Lung (tissue), 12 donors: ENCODE data around the gene SLC10A3. TPM values are rescaled to one million over a fixed set of nuclear protein-coding genes. Genes with fewer than 3 reads are reported as not detected.

ENCODE experiments used
- ATAC-seq: fragments of 200-7000 bp; cut with Tn5 transposase; one replicate; pipeline ENCODE4 v1.9.1; 2020; ENCODE audit warnings: moderate number of reproducible peaks; ENCODE audit not compliant: insufficient read depth, low FRiP score
- DNase-seq, 3 donors: peaks; one replicate each; pipeline ENCODE4 v3.0.0-alpha.2; 2013 to 2017
- H3K27ac ChIP-seq, 2 donors: one replicate each; pipeline ENCODE4 v1.5.1; 2013; ENCODE audit warnings: mild to moderate bottlenecking in 2 of 2, moderate library complexity in 2 of 2, control low read depth in 1 of 2, inconsistent platforms in 1 of 2, low read depth in 1 of 2, low read length in 1 of 2
- H3K27me3 ChIP-seq, 3 donors: one replicate each; pipeline ENCODE4 v1.5.1; 2013; ENCODE audit warnings: low read length in 2 of 3; ENCODE audit not compliant: control insufficient read depth in 3 of 3, insufficient read depth in 3 of 3
- H3K36me3 ChIP-seq, 4 donors: one replicate each; pipeline ENCODE4 v1.5.1; 2013; ENCODE audit warnings: low read length in 4 of 4, mild to moderate bottlenecking in 1 of 4, moderate library complexity in 1 of 4; ENCODE audit not compliant: control insufficient read depth in 4 of 4, insufficient read depth in 4 of 4
- H3K4me1 ChIP-seq, 5 donors: one replicate each; pipeline ENCODE4 v1.5.1; 2013; ENCODE audit warnings: low read length in 5 of 5, mild to moderate bottlenecking in 2 of 5, moderate library complexity in 1 of 5; ENCODE audit not compliant: control insufficient read depth in 5 of 5, insufficient read depth in 5 of 5
- H3K4me3 ChIP-seq: one replicate; pipeline ENCODE4 v1.5.1; 2013; ENCODE audit warnings: mild to moderate bottlenecking, control low read depth, moderate library complexity
- H3K9ac ChIP-seq, 2 donors: one replicate each; pipeline ENCODE4 v1.5.1; 2013; ENCODE audit warnings: low read length in 2 of 2, control low read depth in 1 of 2; ENCODE audit not compliant: insufficient read depth in 1 of 2
- H3K9me3 ChIP-seq, 4 donors: one replicate each; pipeline ENCODE4 v1.5.1; 2013; ENCODE audit warnings: low read length in 3 of 4, mild to moderate bottlenecking in 1 of 4, moderate library complexity in 1 of 4; ENCODE audit not compliant: control insufficient read depth in 4 of 4, insufficient read depth in 3 of 4
- CTCF ChIP-seq: IDR thresholded peaks from 2 replicates; pipeline ENCODE4 v1.5.1; 2012; ENCODE audit warnings: mild to moderate bottlenecking; ENCODE audit errors: control extremely low read depth, extremely low read depth
- WGBS, 2 donors: extraction: QIAGEN DNeasy Blood & Tissue Kit; methylation state at CpG; one replicate each; pipeline ENCODE4 v1.1.7; 2013; 5-methylcytosine and 5-hydroxymethylcytosine counted together
- polyA plus RNA-seq, 2 donors: library from polyadenylated mRNA; stranded (reverse); fragments of 200-250 nt; gene quantifications; one replicate each; pipeline ENCODE4 v1.2.1, GENCODE V29; 2013
- total RNA-seq, 2 donors: library from RNA; depleted of rRNA in 1 of 2; stranded (reverse); fragments of >200 nt in 1 of 2; gene quantifications; one replicate each; pipeline ENCODE4 v1.2.1, GENCODE V29; 2014 to 2021
- donor health status: control.
- donor health status: control.
- donor health status: Bipolar disorder and iron deficiency.
- donor health status: healthy.
- donor health status: DM: yes; HTN: yes; CAD: no.

SLC10A3 gene
- total and polyA plus RNA-seq, 4 donors = 11.1 to 33.0 (median 29.1) TPM

- H3K9ac ChIP-seq = no peak overlapping the region
- DNase-seq = no peak
- H3K36me3 ChIP-seq = peaks cover 0 to 5% (median 2%) of the 10 kb centered on the region in 4 donors
- no peaks in the 10 kb centered on the region for H3K27me3 ChIP-seq
- H3K4me1 ChIP-seq = peaks cover 0 to 15% (median 4%) of the 10 kb centered on the region in 5 donors
- no peak for ATAC-seq
- WGBS, 2 donors = 80 to 84% methylated on average over 2 of the region's 2 CpGs
- H3K9me3 ChIP-seq = peaks cover 0 to 14% (median under 1%) of the 10 kb centered on the region in 4 donors
- no peak overlapping the region for H3K4me3 ChIP-seq
- no peak for TF ChIP-seq CTCF
- no peak overlapping the region for H3K27ac ChIP-seq
These were observed 23.3 kb upstream of the SLC10A3 start for GRCh38 chrX:154513716-154514115.

GRCh38 chrX:154512879-154513553 is 22.6 kb upstream of the SLC10A3 start:
- Histone ChIP-seq H3K36me3 (peaks cover 0 to 6% (median 4%) of the 10 kb centered on the region in 4 donors), H3K27me3 (no peaks in the 10 kb centered on the region), H3K9me3 (peaks cover 0 to 18% (median under 1%) of the 10 kb centered on the region in 4 donors), H3K27ac (no peak overlapping the region), H3K4me1 (peaks cover 0 to 11% (median 4%) of the 10 kb centered on the region in 5 donors), H3K9ac (no peak overlapping the region), H3K4me3 (no peak overlapping the region)
- DNase-seq (no peak), ATAC-seq (no peak)
- WGBS, 2 donors = 90 to 94% methylated on average over 16 of the region's 16 CpGs
- no peak for TF ChIP-seq CTCF

GRCh38 chrX:154511761-154512160 is 21.3 kb upstream of the SLC10A3 start:
- no peak overlapping the region for H3K9ac ChIP-seq
- H3K4me3 ChIP-seq = no peak overlapping the region
- WGBS, 2 donors = 57 to 79% methylated on average over 12 of the region's 12 CpGs
- no peak for ATAC-seq
- H3K4me1 ChIP-seq = peaks cover 0 to 4% (median 0%) of the 10 kb centered on the region in 5 donors
- H3K36me3 ChIP-seq = peaks cover 2 to 6% (median 5%) of the 10 kb centered on the region in 4 donors
- H3K27ac ChIP-seq = no peak overlapping the region
- TF ChIP-seq CTCF = no peak
- no peaks in the 10 kb centered on the region for H3K27me3 ChIP-seq
- no peak for DNase-seq
- H3K9me3 ChIP-seq = peaks cover 0 to 20% (median under 1%) of the 10 kb centered on the region in 4 donors

GRCh38 chrX:154509455-154509854 is 19.0 kb upstream of the SLC10A3 start:
- TF ChIP-seq CTCF = no peak
- WGBS, 2 donors = 90 to 100% methylated on average over 5 of the region's 5 CpGs
- no peak overlapping the region for H3K4me3 ChIP-seq
- H3K9ac ChIP-seq = no peak overlapping the region
- ATAC-seq (no peak), DNase-seq (no peak)
- H3K9me3 ChIP-seq = peaks cover 0 to 16% (median under 1%) of the 10 kb centered on the region in 4 donors
- H3K27ac ChIP-seq = no peak overlapping the region
- no peaks in the 10 kb centered on the region for H3K27me3 ChIP-seq
- H3K36me3 ChIP-seq = peaks cover 2 to 11% (median 5%) of the 10 kb centered on the region in 4 donors
- H3K4me1 ChIP-seq = no peaks in the 10 kb centered on the region
